ENCODE measurements around the gene OVCA2.

GRCh38 chr17:1992541-1992940, 49.3 kb upstream of the OVCA2 start:
- no peak for TF ChIP-seq CTCF (conservative IDR thresholded peaks at IDR 0.05)
- no peak for TF ChIP-seq ZFX (IDR thresholded peaks at IDR 0.05)

All from C4-2B (cell line).